HepG2 (cell line): Measurements from ENCODE around the gene METAP1. TPM values are rescaled to one million over a fixed set of nuclear protein-coding genes. Genes with fewer than 3 reads are reported as not detected.

Experiments used
- ATAC-seq: fragments of 200-7000 bp; cut with Tn5 transposase; 3 replicates; pipeline ENCODE4 v1.9.1; 2020; ENCODE audit warnings: mild to moderate bottlenecking, moderate library complexity
- BruUV-seq: library from RNA; stranded (reverse); fragments of 400-500 nt; replicated peaks from 2 replicates; lab custom pipeline; 2021; lab: Mats Ljungman, UMichigan
- CTCF ChIA-PET: fragments of 300-600 bp; formaldehyde crosslinking; extraction: SDS; loops from one replicate; lab custom pipeline; 2021; ENCODE audit warnings: low total read pairs, inconsistent platforms, low intra/inter-chr PET ratio; lab: Yijun Ruan, JAX
- POLR2A ChIA-PET: fragments of 350-600 bp; sonication (Branson Sonifier 250); formaldehyde crosslinking; loops from one replicate; lab custom pipeline; 2020; ENCODE audit warnings: antibody characterized with exemption, inconsistent platforms; lab: Yijun Ruan, JAX
- DNase-seq: peaks from one replicate; pipeline ENCODE4 v3.0.0-alpha.2; 2015; ENCODE audit warnings: low spot score
- FAIRE-seq: peaks from 3 replicates; lab custom pipeline; 2011; peaks lifted over from hg19 to GRCh38; lab: Jason Lieb, UNC
- H2AFZ ChIP-seq: one replicate; pipeline ENCODE4 v1.6.1; 2011; ENCODE audit warnings: low read length, inconsistent platforms
- H3K27ac ChIP-seq: fragments of 300-600 bp; 3 replicates; pipeline ENCODE4 v1.8.0; 2011; ENCODE audit warnings: mixed run types, mild to moderate bottlenecking, mixed read lengths, low read length, inconsistent platforms; ENCODE audit not compliant: insufficient read depth; ENCODE audit errors: extremely low read length
- H3K27me3 ChIP-seq, 2 experiments: fragments of 200-600 bp in 1 of 2; 2 replicates in 1 of 2; 3 replicates in 1 of 2; pipeline versions ENCODE4 v1.6.0 to v1.8.0; 2011; ENCODE audit warnings: low read length in 2 of 2, mild to moderate bottlenecking in 2 of 2, moderate library complexity in 2 of 2, inconsistent platforms in 1 of 2; ENCODE audit not compliant: insufficient read depth in 2 of 2, control insufficient read depth in 1 of 2
- H3K36me3 ChIP-seq, 2 experiments: fragments of 200-600 bp in 1 of 2; replicated peaks in 1 of 2; 2 replicates in 1 of 2; 3 replicates in 1 of 2; pipeline versions ENCODE4 v1.5.1 to v1.8.0; 2011; ENCODE audit warnings: low read length in 2 of 2, inconsistent platforms in 1 of 2; ENCODE audit not compliant: insufficient read depth in 2 of 2, control insufficient read depth in 1 of 2
- H3K4me1 ChIP-seq: 2 replicates; pipeline ENCODE4 v1.5.1; 2012; ENCODE audit warnings: low read length, inconsistent platforms; ENCODE audit not compliant: insufficient read depth
- H3K4me2 ChIP-seq: 2 replicates; pipeline ENCODE4 v1.6.0; 2011; ENCODE audit warnings: low read depth, low read length, inconsistent platforms
- H3K4me3 ChIP-seq, 3 experiments: fragments of 200-600 bp in 1 of 3; sonication (generic), shearing (Covaris generic) in 1 of 3; replicated peaks in 1 of 3; 2 replicates each; pipeline ENCODE4 v1.5.1; 2011 to 2016; ENCODE audit warnings: low read length in 3 of 3, inconsistent platforms in 2 of 3, low read depth in 2 of 3, mild to moderate bottlenecking in 2 of 3, control low read depth in 1 of 3, mixed read lengths in 1 of 3; ENCODE audit not compliant: insufficient read depth in 1 of 3
- H3K79me2 ChIP-seq: one replicate; pipeline ENCODE4 v1.6.1; 2011; ENCODE audit warnings: low read length, inconsistent platforms; ENCODE audit not compliant: insufficient read depth
- H3K9ac ChIP-seq: 2 replicates; pipeline ENCODE4 v1.6.0; 2011; ENCODE audit warnings: mild to moderate bottlenecking, low read depth, low read length, inconsistent platforms; ENCODE audit not compliant: insufficient read depth
- H3K9me3 ChIP-seq: 2 replicates; pipeline ENCODE4 v1.5.1; 2012; ENCODE audit warnings: mild to moderate bottlenecking, low read length
- H4K20me1 ChIP-seq: 2 replicates; pipeline ENCODE4 v1.6.0; 2011; ENCODE audit warnings: inconsistent platforms, mild to moderate bottlenecking, low read length, moderate library complexity; ENCODE audit not compliant: insufficient read depth
- ATM ChIP-seq: fragments of 450-650 bp; IDR thresholded peaks from 2 replicates; pipeline ENCODE4 v1.7.1; 2017; ENCODE audit warnings: mild to moderate bottlenecking, borderline replicate concordance
- CBX2 ChIP-seq, 2 experiments: fragments of 200-600 bp in 1 of 2; sonication (generic); formaldehyde crosslinking in 1 of 2; IDR thresholded peaks; 2 replicates each; pipeline versions ENCODE4 v1.7.0 to v1.8.1; 2018 to 2022; ENCODE audit warnings: low read depth in 2 of 2, low read length in 1 of 2, mild to moderate bottlenecking in 1 of 2, missing genetic modification reagents in 1 of 2
- MED8 ChIP-seq: sonication (generic); formaldehyde crosslinking; IDR thresholded peaks from 2 replicates; pipeline ENCODE4 v1.8.1; 2023; ENCODE audit warnings: mild to moderate bottlenecking, missing genetic modification reagents; ENCODE audit not compliant: insufficient replicate concordance
- PHF8 ChIP-seq: sonication (generic); formaldehyde crosslinking; IDR thresholded peaks from 2 replicates; pipeline ENCODE4 v1.5.0; 2020; ENCODE audit warnings: missing genetic modification reagents
- RNF219 ChIP-seq: sonication (generic); formaldehyde crosslinking; IDR thresholded peaks from 2 replicates; pipeline ENCODE4 v1.5.0; 2020; ENCODE audit warnings: mild to moderate bottlenecking, missing genetic modification reagents
- ZNF101 ChIP-seq: sonication (generic); formaldehyde crosslinking; IDR thresholded peaks from 2 replicates; pipeline ENCODE4 v1.4.0; 2020; ENCODE audit warnings: mild to moderate bottlenecking, low read depth, missing genetic modification reagents, borderline replicate concordance
- ZNF207 ChIP-seq: fragments of 450-650 bp; IDR thresholded peaks from 2 replicates; pipeline ENCODE4 v1.6.1; 2016; ENCODE audit warnings: antibody characterized with exemption, borderline replicate concordance
- ZNF879 ChIP-seq: sonication (generic); formaldehyde crosslinking; IDR thresholded peaks from 2 replicates; pipeline ENCODE4 v1.8.1; 2023; ENCODE audit warnings: missing genetic modification reagents
- WGBS: methylation state at CpG from one replicate; pipeline ENCODE4 v1.1.6; 2017; ENCODE audit warnings: low lambda C conversion rate; 5-methylcytosine and 5-hydroxymethylcytosine counted together
- in situ Hi-C: cut with HindIII; loops from 2 replicates; pipeline ENCODE4 v1.10.0; 2017; ENCODE audit warnings: low pct_unique_long_range_greater_than_20kb; ENCODE audit not compliant: extremely low pct_ligation_motif_present
- intact Hi-C: fragments of 100-400 bp; cut with micrococcal nuclease; formaldehyde crosslinking; loops from one replicate; pipeline ENCODE4 v1.10.0; 2022; ENCODE audit not compliant: unreplicated experiment
- polyA plus RNA-seq, 8 experiments: library from polyadenylated mRNA; depleted of rRNA in 3 of 8; stranded (reverse) in 7 of 8; unstranded in 1 of 8; fragments of >200 nt; fragmentation: Illumina TruSeq in 4 of 8; extraction: Trizol in 4 of 8; gene quantifications; 2 replicates each; pipeline versions ENCODE4 v1.2.1 to v1.2.3, GENCODE V29; 2011 to 2016; ENCODE audit warnings: low read depth in 4 of 8, missing spikeins in 1 of 8, mixed read lengths in 1 of 8; ENCODE audit not compliant: insufficient read depth in 1 of 8
- total RNA-seq, 5 experiments: library from RNA; depleted of rRNA; stranded (reverse); fragments of >200 nt; fragmentation: Illumina TruSeq; extraction: Trizol; gene quantifications; 2 replicates each; pipeline ENCODE4 v1.2.3, GENCODE V29; 2016; ENCODE audit warnings: low read depth in 1 of 5
- TF ChIP-seq, protein P1 (sequence below): sonication (generic); formaldehyde crosslinking; IDR thresholded peaks from 2 replicates; pipeline ENCODE4 v1.5.0; 2020; ENCODE audit warnings: mild to moderate bottlenecking, missing genetic modification reagents

Gene METAP1
- total and polyA plus RNA-seq, 2 of the 13 experiments (the other 11 are each of a cell fraction or from before 2014, with no cell fraction given), result 44.9 to 53.5 TPM

- no peak overlapping the region for H3K4me2 ChIP-seq
- in situ Hi-C loops, result no loop called here
- peaks cover 4 to 26% of the 10 kb centered on the region in 2 experiments; a peak in 4 of 5 replicates for H3K36me3 ChIP-seq
Measured at GRCh38 chr4:99043346-99043745, 47.8 kb downstream of the METAP1 start.

DNA sequence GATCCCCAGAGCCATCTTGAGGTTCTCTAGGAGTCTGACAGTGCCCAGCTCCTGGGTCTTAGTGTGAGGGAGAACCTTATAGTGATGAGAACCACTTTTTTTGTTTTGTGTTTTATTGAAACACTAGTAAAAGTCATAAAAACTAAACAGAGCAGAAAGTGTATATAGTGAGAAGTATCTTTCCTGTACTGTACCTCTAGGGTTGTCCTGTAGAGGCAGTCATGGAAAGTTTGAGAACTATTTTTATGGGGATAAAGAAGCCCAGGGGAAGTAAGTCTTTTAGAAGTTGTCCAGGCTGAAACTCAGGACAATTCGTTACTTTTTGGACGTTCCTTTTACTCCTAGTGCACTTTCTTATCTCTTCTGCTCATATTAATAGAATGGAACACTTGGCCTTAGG, 52.2 kb downstream of the METAP1 start:
- Histone ChIP-seq H3K9me3 (no peaks in the 10 kb centered on the region), H3K36me3 (peaks cover 13 to 61% of the 10 kb centered on the region in 2 experiments), H4K20me1 (no peaks in the 10 kb centered on the region), H3K27me3 (no peaks in the 10 kb centered on the region), H3K79me2 (no peaks in the 10 kb centered on the region), H3K4me2 (no peak overlapping the region), H3K4me3 (no peak overlapping the region), H3K27ac (no peak overlapping the region), H3K9ac (no peak overlapping the region), H3K4me1 (peaks cover 14% of the 10 kb centered on the region; the same call in 1 of the 2 replicates), H2AFZ (no peak overlapping the region)
- ChIA-PET POLR2A (no interaction called here), CTCF (no interaction called here)
- 99% methylated on average over 2 of the region's 2 CpGs for WGBS
- peak; percentile 80 for ATAC-seq
- TF ChIP-seq, protein P1, sequence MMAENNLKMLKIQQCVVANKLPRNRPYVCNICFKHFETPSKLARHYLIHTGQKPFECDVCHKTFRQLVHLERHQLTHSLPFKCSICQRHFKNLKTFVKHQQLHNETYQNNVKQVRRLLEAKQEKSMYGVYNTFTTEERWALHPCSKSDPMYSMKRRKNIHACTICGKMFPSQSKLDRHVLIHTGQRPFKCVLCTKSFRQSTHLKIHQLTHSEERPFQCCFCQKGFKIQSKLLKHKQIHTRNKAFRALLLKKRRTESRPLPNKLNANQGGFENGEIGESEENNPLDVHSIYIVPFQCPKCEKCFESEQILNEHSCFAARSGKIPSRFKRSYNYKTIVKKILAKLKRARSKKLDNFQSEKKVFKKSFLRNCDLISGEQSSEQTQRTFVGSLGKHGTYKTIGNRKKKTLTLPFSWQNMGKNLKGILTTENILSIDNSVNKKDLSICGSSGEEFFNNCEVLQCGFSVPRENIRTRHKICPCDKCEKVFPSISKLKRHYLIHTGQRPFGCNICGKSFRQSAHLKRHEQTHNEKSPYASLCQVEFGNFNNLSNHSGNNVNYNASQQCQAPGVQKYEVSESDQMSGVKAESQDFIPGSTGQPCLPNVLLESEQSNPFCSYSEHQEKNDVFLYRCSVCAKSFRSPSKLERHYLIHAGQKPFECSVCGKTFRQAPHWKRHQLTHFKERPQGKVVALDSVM (CRISPR knock-in tag), result no peak
- no peak for TF ChIP-seq ATM
- no peak for TF ChIP-seq MED8 (CRISPR knock-in tag)
- no peak for TF ChIP-seq ZNF207
- TF ChIP-seq ZNF101 (CRISPR knock-in tag), result no peak
- in situ Hi-C loops, result loop anchor here (5.0 kb wide), 1 partner anchor 50 kb away; the partner anchor contains the start of gene METAP1
- no peak for FAIRE-seq
- no peak for DNase-seq
- BruUV-seq, result no TSS peak
- intact Hi-C loops, result no loop called here

More at GRCh38 chr4:99043346-99043745, 47.8 kb downstream of the METAP1 start:
- FAIRE-seq (no peak), DNase-seq (no peak), ATAC-seq (no peak)
- Histone ChIP-seq H2AFZ (no peak overlapping the region), H3K9me3 (no peaks in the 10 kb centered on the region), H3K9ac (no peak overlapping the region), H3K4me1 (peaks cover 7% of the 10 kb centered on the region; the same call in 1 of the 2 replicates), H3K79me2 (no peaks in the 10 kb centered on the region), H3K27me3 (no peaks in the 10 kb centered on the region), H4K20me1 (no peaks in the 10 kb centered on the region), H3K27ac (no peak overlapping the region), H3K4me3 (no peak overlapping the region)
- TF ChIP-seq PHF8 (CRISPR knock-in tag), result no peak
- TF ChIP-seq RNF219 (CRISPR knock-in tag), result no peak
- TF ChIP-seq ZNF879 (CRISPR knock-in tag), result no peak
- no peak for TF ChIP-seq CBX2 (IDR thresholded peaks at IDR 0.05; ENCODE audit: low read depth, low read length)
- no peak for TF ChIP-seq CBX2 (CRISPR knock-in tag; IDR thresholded peaks at IDR 0.05; ENCODE audit: low read depth)
- ChIA-PET POLR2A (no interaction called here), CTCF (no interaction called here)
- 95% methylated on average over 2 of the region's 2 CpGs for WGBS
- no TSS peak for BruUV-seq
- intact Hi-C loops, result no loop called here
